K562 (cell line): ENCODE results near the gene RAB14. TPM values are rescaled to one million over a fixed set of nuclear protein-coding genes. Genes with fewer than 3 reads are reported as not detected.

Experiments
- ATAC-seq: fragments of 200-7000 bp; cut with Tn5 transposase; 3 replicates; pipeline ENCODE4 v1.9.1; 2020; ENCODE audit warnings: moderate library complexity
- BruUV-seq: library from RNA; stranded (reverse); fragments of 400-500 nt; replicated peaks from 2 replicates; lab custom pipeline; 2021; lab: Mats Ljungman, UMichigan
- CTCF ChIA-PET: fragments of 300-600 bp; formaldehyde crosslinking; extraction: SDS; loops from one replicate; lab custom pipeline; 2021; ENCODE audit warnings: low intra/inter-chr PET ratio; lab: Yijun Ruan, JAX
- POLR2A ChIA-PET: fragments of 300-600, 350-650 bp; sonication (Branson Sonifier 250); formaldehyde crosslinking; extraction: SDS; loops from one replicate; lab custom pipeline; 2021; ENCODE audit warnings: antibody characterized with exemption, inconsistent platforms; lab: Yijun Ruan, JAX
- DNase-seq, 4 experiments: peaks; one replicate each; pipeline versions ENCODE4 v3.0.0 to v3.0.0-alpha.2; 2011 to 2018; ENCODE audit warnings: low spot score in 3 of 4, mixed read lengths in 3 of 4; ENCODE audit errors: extremely low read depth in 1 of 4
- FAIRE-seq: peaks from 2 replicates; lab custom pipeline; 2011; peaks lifted over from hg19 to GRCh38; lab: Jason Lieb, UNC
- H2AFZ ChIP-seq: 2 replicates; pipeline ENCODE4 v1.6.0; 2011; ENCODE audit warnings: low read depth, low read length, control low read depth, inconsistent platforms
- H3K27ac ChIP-seq: fragments of 200-600 bp; 3 replicates; pipeline ENCODE4 v1.8.0; 2011; ENCODE audit warnings: low read depth, mild to moderate bottlenecking, control low read depth, inconsistent platforms, low read length, moderate library complexity, mixed read lengths; ENCODE audit errors: extremely low read depth
- H3K27me3 ChIP-seq, 2 experiments: fragments of 300-600 bp in 1 of 2; 2 replicates in 1 of 2; 3 replicates in 1 of 2; pipeline versions ENCODE4 v1.6.0 to v1.8.0; 2011; ENCODE audit warnings: inconsistent platforms in 2 of 2, low read length in 2 of 2, mild to moderate bottlenecking in 1 of 2, mixed read lengths in 1 of 2, moderate library complexity in 1 of 2; ENCODE audit not compliant: control insufficient read depth in 2 of 2, insufficient read depth in 2 of 2
- H3K36me3 ChIP-seq: fragments of 300-600 bp; 3 replicates; pipeline ENCODE4 v1.8.0; 2011; ENCODE audit warnings: mild to moderate bottlenecking, low read length, inconsistent platforms; ENCODE audit not compliant: control insufficient read depth, insufficient read depth
- H3K4me1 ChIP-seq, 2 experiments: fragments of 200-600 bp in 1 of 2; replicated peaks in 1 of 2; 2 replicates in 1 of 2; 3 replicates in 1 of 2; pipeline versions ENCODE4 v1.5.1 to v1.8.0; 2011; ENCODE audit warnings: inconsistent platforms in 2 of 2, low read length in 2 of 2, mild to moderate bottlenecking in 1 of 2, mixed read lengths in 1 of 2, moderate library complexity in 1 of 2; ENCODE audit not compliant: control insufficient read depth in 2 of 2, insufficient read depth in 2 of 2
- H3K4me2 ChIP-seq: 2 replicates; pipeline ENCODE4 v1.6.1; 2011; ENCODE audit warnings: low read length, control low read depth, inconsistent platforms, mixed read lengths; ENCODE audit not compliant: insufficient read depth
- H3K4me3 ChIP-seq: fragments of 200-600 bp; sonication (generic), shearing (Covaris generic); 2 replicates; pipeline ENCODE4 v1.5.1; 2016; ENCODE audit warnings: control low read depth, inconsistent platforms
- H3K79me2 ChIP-seq: fragments of 200-600 bp; 3 replicates; pipeline ENCODE4 v1.8.0; 2011; ENCODE audit warnings: low read length, inconsistent platforms; ENCODE audit not compliant: control insufficient read depth, insufficient read depth
- H3K9ac ChIP-seq, 2 experiments: 2 replicates each; pipeline versions ENCODE4 v1.6.0 to v1.6.1; 2011; ENCODE audit warnings: low read depth in 2 of 2, low read length in 2 of 2, control low read depth in 1 of 2, inconsistent platforms in 1 of 2, mild to moderate bottlenecking in 1 of 2, mixed read lengths in 1 of 2; ENCODE audit not compliant: insufficient read depth in 1 of 2
- H3K9me1 ChIP-seq: one replicate; pipeline ENCODE4 v1.6.0; 2011; ENCODE audit warnings: inconsistent platforms, mild to moderate bottlenecking, low read length, moderate library complexity; ENCODE audit not compliant: control insufficient read depth, insufficient read depth
- H3K9me3 ChIP-seq: replicated peaks from 2 replicates; pipeline ENCODE4 v1.5.1; 2011; ENCODE audit warnings: low read depth, low read length, inconsistent platforms; ENCODE audit not compliant: control insufficient read depth, insufficient read depth
- H4K20me1 ChIP-seq: replicated peaks from 2 replicates; pipeline ENCODE4 v1.6.1; 2011; ENCODE audit warnings: low read length, inconsistent platforms, mixed read lengths; ENCODE audit not compliant: control insufficient read depth, insufficient read depth
- BRD9 ChIP-seq: fragments of 450-650 bp; IDR thresholded peaks from 2 replicates; pipeline ENCODE4 v1.6.1; 2018; ENCODE audit warnings: low read depth; ENCODE audit not compliant: partially characterized antibody
- CHD4 ChIP-seq: fragments of 200-600 bp; sonication (generic); IDR thresholded peaks from 3 replicates; pipeline ENCODE4 v1.6.1; 2012; ENCODE audit warnings: low read depth, mild to moderate bottlenecking, mixed read lengths, low read length, inconsistent platforms; ENCODE audit not compliant: insufficient read depth, insufficient replicate concordance, poor library complexity, severe bottlenecking
- DACH1 ChIP-seq: fragments of 450-650 bp; IDR thresholded peaks from 2 replicates; pipeline ENCODE4 v1.6.1; 2018; ENCODE audit not compliant: partially characterized antibody
- FOXK1 ChIP-seq: sonication (generic); formaldehyde crosslinking; IDR thresholded peaks from 2 replicates; pipeline ENCODE4 v1.8.0; 2022; ENCODE audit warnings: missing genetic modification reagents, mild to moderate bottlenecking, borderline replicate concordance
- GTF2A2 ChIP-seq: IDR thresholded peaks from 2 replicates; pipeline ENCODE4 v1.6.1; 2016; ENCODE audit warnings: mild to moderate bottlenecking, missing genetic modification characterization, missing compliant biosample characterization
- KAT7 ChIP-seq: sonication (generic); formaldehyde crosslinking; IDR thresholded peaks from 2 replicates; pipeline ENCODE4 v1.8.0; 2022; ENCODE audit warnings: missing genetic modification reagents, mild to moderate bottlenecking, borderline replicate concordance
- NFIC ChIP-seq: fragments of 450-650 bp; IDR thresholded peaks from 2 replicates; pipeline ENCODE4 v1.6.1; 2017; ENCODE audit warnings: mild to moderate bottlenecking, inconsistent platforms
- SPI1 ChIP-seq: IDR thresholded peaks from 2 replicates; pipeline ENCODE4 v1.6.1; 2011; ENCODE audit warnings: low read depth, low read length, control low read depth, borderline replicate concordance
- SRSF1 ChIP-seq: fragments of 200-400 bp; formaldehyde crosslinking; IDR thresholded peaks from 2 replicates; pipeline ENCODE4 v1.6.1; 2017; ENCODE audit warnings: mild to moderate bottlenecking, low read depth, low read length, moderate library complexity
- ZNF239 ChIP-seq: fragments of 250-450 bp; sonication (Bioruptor Pico); IDR thresholded peaks from 2 replicates; pipeline ENCODE4 v1.4.0; 2020; ENCODE audit warnings: mild to moderate bottlenecking
- ZNF431 ChIP-seq: sonication (generic); formaldehyde crosslinking; IDR thresholded peaks from 2 replicates; pipeline ENCODE4 v1.8.0; 2022; ENCODE audit warnings: mild to moderate bottlenecking, missing genetic modification reagents
- ZSCAN32 ChIP-seq: fragments of 450-650 bp; formaldehyde crosslinking; IDR thresholded peaks from 2 replicates; pipeline ENCODE4 v1.4.0; 2020; ENCODE audit warnings: mild to moderate bottlenecking, moderate library complexity
- WGBS: fragments of 100-300 bp; shearing (Covaris generic); methylation state at CpG from one replicate; pipeline ENCODE4 v1.1.6; 2016; ENCODE audit warnings: low coverage, mixed read lengths; ENCODE audit not compliant: insufficient coverage; ENCODE audit errors: missing lambda C conversion rate; 5-methylcytosine and 5-hydroxymethylcytosine counted together
- in situ Hi-C: fragments of 300-500 bp; cut with MboI; formaldehyde crosslinking; loops from 4 replicates; pipeline ENCODE4 v1.15.0; 2018; ENCODE audit warnings: inconsistent platforms, mixed read lengths
- intact Hi-C: fragments of 100-400 bp; cut with micrococcal nuclease; formaldehyde crosslinking; loops from 2 replicates; pipeline ENCODE4 v1.14.2; 2022
- polyA plus RNA-seq, 8 experiments: library from polyadenylated mRNA; depleted of rRNA in 4 of 8; stranded (reverse) in 5 of 8; unstranded in 3 of 8; fragments of >200 nt; fragmentation: Nextera tagmentation in 2 of 8; fragmentation: Illumina TruSeq in 1 of 8; extraction: Ambion mirVana in 2 of 8; extraction: Trizol in 1 of 8; gene quantifications; 2 replicates each; pipeline versions ENCODE4 v1.2.1 to v1.2.3, GENCODE V29; 2011 to 2014; ENCODE audit warnings: inconsistent platforms in 1 of 8, missing spikeins in 1 of 8
- total RNA-seq, 7 experiments: library from RNA; depleted of rRNA in 6 of 7; stranded (reverse); fragments of >200 nt in 6 of 7; fragmentation: Illumina TruSeq in 2 of 7; extraction: Trizol in 2 of 7; gene quantifications; 2 replicates each; pipeline versions ENCODE4 v1.2.1 to v1.2.3, GENCODE V29; 2011 to 2021; ENCODE audit warnings: low replicate concordance in 1 of 7
- TF ChIP-seq, protein P1 (sequence below): fragments of 250-450 bp; sonication (Bioruptor Pico); IDR thresholded peaks from 2 replicates; pipeline ENCODE4 v1.8.0; 2022; ENCODE audit warnings: moderate library complexity, mild to moderate bottlenecking, inconsistent platforms
- TF ChIP-seq, protein P2 (sequence below): fragments of 200-400 bp; formaldehyde crosslinking; IDR thresholded peaks from 2 replicates; pipeline ENCODE4 v1.6.1; 2017; ENCODE audit warnings: mild to moderate bottlenecking, low read depth, low read length, moderate library complexity
- TF ChIP-seq, protein P3 (sequence below), 3 experiments: IDR thresholded peaks in 2 of 3; conservative IDR thresholded peaks in 1 of 3; 2 replicates each; pipeline ENCODE4 v1.5.1; 2011 to 2012; ENCODE audit warnings: low read length in 3 of 3, mild to moderate bottlenecking in 3 of 3, control low read depth in 2 of 3, improper control_type of control experiment in 1 of 3, inconsistent platforms in 1 of 3, low read depth in 1 of 3, mixed read lengths in 1 of 3, moderate library complexity in 1 of 3; ENCODE audit not compliant: insufficient read depth in 2 of 3
- TF ChIP-seq, protein P4 (sequence below): sonication (generic); formaldehyde crosslinking; IDR thresholded peaks from 2 replicates; pipeline ENCODE4 v1.4.0; 2020; ENCODE audit warnings: mild to moderate bottlenecking, missing genetic modification reagents

RAB14 gene
- total and polyA plus RNA-seq, 9 of the 15 experiments (the other 6 are each of a cell fraction or from before 2014, with no cell fraction given) = 10.3 to 41.8 (median 20.9) TPM

GRCh38 chr9:121141706-121142105, 60.0 kb downstream of the RAB14 start:
- Histone ChIP-seq H2AFZ (no peak overlapping the region), H3K4me3 (no peak overlapping the region), H3K9ac (no peak overlapping the region), H3K79me2 (no peaks in the 10 kb centered on the region), H3K27ac (no peak overlapping the region), H4K20me1 (no peaks in the 10 kb centered on the region), H3K36me3 (peaks cover 83% of the 10 kb centered on the region), H3K9me3 (no peaks in the 10 kb centered on the region), H3K4me1 (no peaks in the 10 kb centered on the region), H3K4me2 (no peak overlapping the region), H3K27me3 (no peaks in the 10 kb centered on the region), H3K9me1 (no peaks in the 10 kb centered on the region)
- DNase-seq (no peak), ATAC-seq (no peak), FAIRE-seq (no peak)
- no TSS peak for BruUV-seq
- 87% methylated on average over 1 of the region's 1 CpG for WGBS
- in situ Hi-C loops = no loop called here
- intact Hi-C loops = no loop called here
- ChIA-PET CTCF (no interaction called here), POLR2A (no interaction called here)
- TF ChIP-seq DACH1 (no peak), SRSF1 (no peak), NFIC (no peak), ZNF239 (no peak), KAT7 (CRISPR knock-in tag) (no peak), FOXK1 (CRISPR knock-in tag) (no peak), CHD4 (no peak), ZSCAN32 (CRISPR knock-in tag) (no peak), SPI1 (no peak), BRD9 (no peak), GTF2A2 (tag) (no peak), ZNF431 (CRISPR knock-in tag) (no peak)
- TF ChIP-seq, protein P1, sequence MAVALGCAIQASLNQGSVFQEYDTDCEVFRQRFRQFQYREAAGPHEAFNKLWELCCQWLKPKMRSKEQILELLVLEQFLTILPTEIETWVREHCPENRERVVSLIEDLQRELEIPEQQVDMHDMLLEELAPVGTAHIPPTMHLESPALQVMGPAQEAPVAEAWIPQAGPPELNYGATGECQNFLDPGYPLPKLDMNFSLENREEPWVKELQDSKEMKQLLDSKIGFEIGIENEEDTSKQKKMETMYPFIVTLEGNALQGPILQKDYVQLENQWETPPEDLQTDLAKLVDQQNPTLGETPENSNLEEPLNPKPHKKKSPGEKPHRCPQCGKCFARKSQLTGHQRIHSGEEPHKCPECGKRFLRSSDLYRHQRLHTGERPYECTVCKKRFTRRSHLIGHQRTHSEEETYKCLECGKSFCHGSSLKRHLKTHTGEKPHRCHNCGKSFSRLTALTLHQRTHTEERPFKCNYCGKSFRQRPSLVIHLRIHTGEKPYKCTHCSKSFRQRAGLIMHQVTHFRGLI (CRISPR knock-in tag) = no peak
- TF ChIP-seq, protein P2, sequence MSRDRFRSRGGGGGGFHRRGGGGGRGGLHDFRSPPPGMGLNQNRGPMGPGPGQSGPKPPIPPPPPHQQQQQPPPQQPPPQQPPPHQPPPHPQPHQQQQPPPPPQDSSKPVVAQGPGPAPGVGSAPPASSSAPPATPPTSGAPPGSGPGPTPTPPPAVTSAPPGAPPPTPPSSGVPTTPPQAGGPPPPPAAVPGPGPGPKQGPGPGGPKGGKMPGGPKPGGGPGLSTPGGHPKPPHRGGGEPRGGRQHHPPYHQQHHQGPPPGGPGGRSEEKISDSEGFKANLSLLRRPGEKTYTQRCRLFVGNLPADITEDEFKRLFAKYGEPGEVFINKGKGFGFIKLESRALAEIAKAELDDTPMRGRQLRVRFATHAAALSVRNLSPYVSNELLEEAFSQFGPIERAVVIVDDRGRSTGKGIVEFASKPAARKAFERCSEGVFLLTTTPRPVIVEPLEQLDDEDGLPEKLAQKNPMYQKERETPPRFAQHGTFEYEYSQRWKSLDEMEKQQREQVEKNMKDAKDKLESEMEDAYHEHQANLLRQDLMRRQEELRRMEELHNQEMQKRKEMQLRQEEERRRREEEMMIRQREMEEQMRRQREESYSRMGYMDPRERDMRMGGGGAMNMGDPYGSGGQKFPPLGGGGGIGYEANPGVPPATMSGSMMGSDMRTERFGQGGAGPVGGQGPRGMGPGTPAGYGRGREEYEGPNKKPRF = no peak
- TF ChIP-seq, protein P3, sequence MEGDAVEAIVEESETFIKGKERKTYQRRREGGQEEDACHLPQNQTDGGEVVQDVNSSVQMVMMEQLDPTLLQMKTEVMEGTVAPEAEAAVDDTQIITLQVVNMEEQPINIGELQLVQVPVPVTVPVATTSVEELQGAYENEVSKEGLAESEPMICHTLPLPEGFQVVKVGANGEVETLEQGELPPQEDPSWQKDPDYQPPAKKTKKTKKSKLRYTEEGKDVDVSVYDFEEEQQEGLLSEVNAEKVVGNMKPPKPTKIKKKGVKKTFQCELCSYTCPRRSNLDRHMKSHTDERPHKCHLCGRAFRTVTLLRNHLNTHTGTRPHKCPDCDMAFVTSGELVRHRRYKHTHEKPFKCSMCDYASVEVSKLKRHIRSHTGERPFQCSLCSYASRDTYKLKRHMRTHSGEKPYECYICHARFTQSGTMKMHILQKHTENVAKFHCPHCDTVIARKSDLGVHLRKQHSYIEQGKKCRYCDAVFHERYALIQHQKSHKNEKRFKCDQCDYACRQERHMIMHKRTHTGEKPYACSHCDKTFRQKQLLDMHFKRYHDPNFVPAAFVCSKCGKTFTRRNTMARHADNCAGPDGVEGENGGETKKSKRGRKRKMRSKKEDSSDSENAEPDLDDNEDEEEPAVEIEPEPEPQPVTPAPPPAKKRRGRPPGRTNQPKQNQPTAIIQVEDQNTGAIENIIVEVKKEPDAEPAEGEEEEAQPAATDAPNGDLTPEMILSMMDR (IDR thresholded peaks at IDR 0.05 in 2 of 3, conservative IDR thresholded peaks at IDR 0.05 in 1 of 3; ENCODE audit: insufficient read depth in 2 of 3, low read depth in 1 of 3, low read length in 3 of 3) = no peak
- TF ChIP-seq, protein P4, sequence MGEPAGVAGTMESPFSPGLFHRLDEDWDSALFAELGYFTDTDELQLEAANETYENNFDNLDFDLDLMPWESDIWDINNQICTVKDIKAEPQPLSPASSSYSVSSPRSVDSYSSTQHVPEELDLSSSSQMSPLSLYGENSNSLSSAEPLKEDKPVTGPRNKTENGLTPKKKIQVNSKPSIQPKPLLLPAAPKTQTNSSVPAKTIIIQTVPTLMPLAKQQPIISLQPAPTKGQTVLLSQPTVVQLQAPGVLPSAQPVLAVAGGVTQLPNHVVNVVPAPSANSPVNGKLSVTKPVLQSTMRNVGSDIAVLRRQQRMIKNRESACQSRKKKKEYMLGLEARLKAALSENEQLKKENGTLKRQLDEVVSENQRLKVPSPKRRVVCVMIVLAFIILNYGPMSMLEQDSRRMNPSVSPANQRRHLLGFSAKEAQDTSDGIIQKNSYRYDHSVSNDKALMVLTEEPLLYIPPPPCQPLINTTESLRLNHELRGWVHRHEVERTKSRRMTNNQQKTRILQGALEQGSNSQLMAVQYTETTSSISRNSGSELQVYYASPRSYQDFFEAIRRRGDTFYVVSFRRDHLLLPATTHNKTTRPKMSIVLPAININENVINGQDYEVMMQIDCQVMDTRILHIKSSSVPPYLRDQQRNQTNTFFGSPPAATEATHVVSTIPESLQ (CRISPR knock-in tag) = no peak
